GM23338 (cell line): ENCODE data around the gene ERMP1. TPM values are rescaled to one million over a fixed set of nuclear protein-coding genes. Genes with fewer than 3 reads are reported as not detected.

Experiments
- ATAC-seq: fragments of 200-7000 bp; cut with Tn5 transposase; 3 replicates; pipeline ENCODE4 v1.9.1; 2020
- DNase-seq: peaks from one replicate; pipeline ENCODE4 v3.0.0-alpha.2; 2015; ENCODE audit warnings: low spot score
- H2AFZ ChIP-seq: fragments of 200-600 bp; sonication (generic); 2 replicates; pipeline ENCODE4 v1.8.0; 2016; ENCODE audit warnings: antibody characterized with exemption, mild to moderate bottlenecking, moderate library complexity
- H3F3A ChIP-seq: fragments of 200-600 bp; sonication (generic); replicated peaks from 2 replicates; pipeline ENCODE4 v1.8.0; 2017; ENCODE audit warnings: antibody characterized with exemption, mixed run types, low read depth
- H3K27ac ChIP-seq: fragments of 200-600 bp; sonication (generic); 2 replicates; pipeline ENCODE4 v1.6.1; 2016; ENCODE audit warnings: low read depth
- H3K27me3 ChIP-seq: fragments of 200-600 bp; sonication (generic); 2 replicates; pipeline ENCODE4 v1.8.0; 2016; ENCODE audit warnings: mild to moderate bottlenecking, mixed run types, moderate library complexity; ENCODE audit not compliant: insufficient read depth
- H3K36me3 ChIP-seq: fragments of 200-600 bp; sonication (generic); 2 replicates; pipeline ENCODE4 v1.8.0; 2016; ENCODE audit warnings: mild to moderate bottlenecking; ENCODE audit not compliant: insufficient read depth
- H3K4me1 ChIP-seq: fragments of 200-600 bp; sonication (generic); 2 replicates; pipeline ENCODE4 v1.8.0; 2016; ENCODE audit warnings: mild to moderate bottlenecking, moderate library complexity; ENCODE audit not compliant: insufficient read depth
- H3K4me2 ChIP-seq: fragments of 200-600 bp; sonication (generic); 2 replicates; pipeline ENCODE4 v1.7.1; 2017; ENCODE audit warnings: mixed run types
- H3K4me3 ChIP-seq: fragments of 200-600 bp; sonication (generic); 2 replicates; pipeline ENCODE4 v1.6.1; 2016; ENCODE audit warnings: mixed run types
- H3K79me2 ChIP-seq: fragments of 200-600 bp; sonication (generic); replicated peaks from 2 replicates; pipeline ENCODE4 v1.8.0; 2017; ENCODE audit warnings: mild to moderate bottlenecking; ENCODE audit not compliant: insufficient read depth
- H3K9me2 ChIP-seq: fragments of 200-600 bp; sonication (generic); 2 replicates; pipeline ENCODE4 v1.8.0; 2017; ENCODE audit not compliant: insufficient read depth
- H4K20me1 ChIP-seq: fragments of 200-600 bp; sonication (generic); replicated peaks from 2 replicates; pipeline ENCODE4 v1.8.0; 2017; ENCODE audit warnings: mild to moderate bottlenecking; ENCODE audit not compliant: insufficient read depth
- H3K27ac Mint-ChIP-seq: 2 replicates; pipeline ENCODE4 v1.8.0; 2020; ENCODE audit warnings: inconsistent platforms, mild to moderate bottlenecking, moderate library complexity, mixed read lengths
- H3K27me3 Mint-ChIP-seq: 3 replicates; pipeline ENCODE4 v1.8.0; 2022; ENCODE audit warnings: low read depth, mild to moderate bottlenecking, moderate library complexity, mixed read lengths, inconsistent platforms; ENCODE audit not compliant: insufficient read depth, poor library complexity
- H3K36me3 Mint-ChIP-seq: 3 replicates; pipeline ENCODE4 v1.8.0; 2021; ENCODE audit warnings: low read depth, mild to moderate bottlenecking, inconsistent platforms, moderate library complexity, mixed read lengths
- H3K4me1 Mint-ChIP-seq: 3 replicates; pipeline ENCODE4 v1.8.0; 2020; ENCODE audit warnings: mild to moderate bottlenecking, inconsistent platforms, mixed read lengths
- H3K4me3 Mint-ChIP-seq: 3 replicates; pipeline ENCODE4 v1.8.0; 2021; ENCODE audit warnings: moderate library complexity, mild to moderate bottlenecking, inconsistent platforms, mixed read lengths
- H3K9me3 Mint-ChIP-seq: 3 replicates; pipeline ENCODE4 v1.8.0; 2020; ENCODE audit warnings: moderate library complexity, mild to moderate bottlenecking, inconsistent platforms, mixed read lengths
- CREB1 ChIP-seq: fragments of 250-450 bp; sonication (Bioruptor Pico); IDR thresholded peaks from 2 replicates; pipeline ENCODE4 v1.5.0; 2020; ENCODE audit warnings: low read depth, mild to moderate bottlenecking, moderate library complexity
- ETS1 ChIP-seq: IDR thresholded peaks from 2 replicates; pipeline ENCODE4 v1.6.1; 2016; ENCODE audit warnings: antibody characterized with exemption
- EZH2 ChIP-seq: fragments of 200-600 bp; sonication (generic); IDR thresholded peaks from one replicate; pipeline ENCODE4 v1.8.0; 2017; ENCODE audit warnings: antibody characterized with exemption, mild to moderate bottlenecking, low read depth; ENCODE audit not compliant: unreplicated experiment
- EZH2phosphoT487 ChIP-seq: fragments of 200-600 bp; sonication (generic); IDR thresholded peaks from one replicate; pipeline ENCODE4 v1.8.1; 2018; ENCODE audit warnings: antibody characterized with exemption; ENCODE audit not compliant: unreplicated experiment
- JUNB ChIP-seq: IDR thresholded peaks from one replicate; pipeline ENCODE4 v1.6.1; 2016; ENCODE audit warnings: antibody characterized with exemption; ENCODE audit not compliant: unreplicated experiment
- NANOG ChIP-seq: IDR thresholded peaks from 2 replicates; pipeline ENCODE4 v1.6.1; 2016; ENCODE audit warnings: antibody characterized with exemption, borderline replicate concordance
- REST ChIP-seq: IDR thresholded peaks from one replicate; pipeline ENCODE4 v1.6.1; 2018; ENCODE audit warnings: antibody characterized with exemption; ENCODE audit not compliant: unreplicated experiment
- ZNF114 ChIP-seq: fragments of 250-450 bp; sonication (Bioruptor Pico); IDR thresholded peaks from 2 replicates; pipeline ENCODE4 v1.5.0; 2020; ENCODE audit warnings: mild to moderate bottlenecking, moderate library complexity
- ZNF331 ChIP-seq: fragments of 250-450 bp; sonication (Bioruptor Pico); IDR thresholded peaks from 2 replicates; pipeline ENCODE4 v1.5.0; 2020; ENCODE audit warnings: low read depth, mild to moderate bottlenecking, moderate library complexity
- ZNF462 ChIP-seq: fragments of 250-450 bp; sonication (Bioruptor Pico); IDR thresholded peaks from 2 replicates; pipeline ENCODE4 v1.5.0; 2020; ENCODE audit warnings: mild to moderate bottlenecking, moderate library complexity
- polyA plus RNA-seq: library from polyadenylated mRNA; unstranded; fragments of >200 nt; fragmentation: Nextera tagmentation; extraction: Ambion mirVana; gene quantifications from 2 replicates; pipeline ENCODE4 v1.2.1, GENCODE V29; 2016
- total RNA-seq: library from RNA; depleted of rRNA; stranded (reverse); fragments of >200 nt; shearing (Covaris generic); gene quantifications from 2 replicates; pipeline ENCODE4 v1.2.3, GENCODE V29; 2014

Gene ERMP1
- total and polyA plus RNA-seq, 2 experiments from 2014 or later = 5.3 to 23.4 TPM

DNA sequence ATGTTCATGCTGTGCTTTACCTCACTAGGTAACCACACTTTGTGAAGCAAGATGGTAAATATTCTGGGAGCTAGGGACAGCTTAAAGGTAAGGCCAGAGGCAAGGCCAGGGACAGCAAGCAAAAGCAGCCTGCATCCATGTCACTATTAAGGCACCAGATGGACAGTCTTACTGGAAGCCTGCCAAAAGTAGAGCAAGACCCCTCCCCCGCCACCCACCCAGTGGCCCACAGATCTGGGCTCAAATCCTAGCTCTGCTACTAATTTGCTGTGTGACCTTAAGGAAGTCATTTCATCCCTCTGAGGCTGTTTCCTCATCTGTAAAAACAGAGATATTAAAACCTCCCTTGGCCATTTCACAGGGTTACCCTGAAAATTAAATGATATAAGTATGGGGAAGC, 13.2 kb upstream of the ERMP1 start:
- no peaks in the 10 kb centered on the region for H3K79me2 ChIP-seq
- ATAC-seq (no peak), DNase-seq (no peak)
- 0 out of 2 replicates have a peak, but pooled peaks cover 4% of the 10 kb centered on the region for H3K9me2 ChIP-seq
- no peaks in the 10 kb centered on the region for H3K36me3 Mint-ChIP-seq
- H4K20me1 ChIP-seq = no peaks in the 10 kb centered on the region
- peaks cover 3% of the 10 kb centered on the region for H3K27me3 Mint-ChIP-seq
- H3K4me3 ChIP-seq = no peak overlapping the region
- peaks cover 9% of the 10 kb centered on the region for H3K4me1 ChIP-seq
- H3K4me1 Mint-ChIP-seq = peaks cover 12% of the 10 kb centered on the region
- H3K9me3 Mint-ChIP-seq = peaks cover 10% of the 10 kb centered on the region
- H3K27ac ChIP-seq = no peak overlapping the region
- H3F3A ChIP-seq = no peaks in the 10 kb centered on the region
- H3K4me2 ChIP-seq = no peak overlapping the region
- TF ChIP-seq EZH2 (no peak), ZNF331 (no peak), ETS1 (no peak), ZNF114 (CRISPR knock-in tag) (no peak), CREB1 (no peak), REST (no peak)
- H3K4me3 Mint-ChIP-seq = no peak overlapping the region
- H2AFZ ChIP-seq = no peak overlapping the region
- no peaks in the 10 kb centered on the region for H3K36me3 ChIP-seq
- no peaks in the 10 kb centered on the region for H3K27me3 ChIP-seq
- H3K27ac Mint-ChIP-seq = no peak overlapping the region

DNA sequence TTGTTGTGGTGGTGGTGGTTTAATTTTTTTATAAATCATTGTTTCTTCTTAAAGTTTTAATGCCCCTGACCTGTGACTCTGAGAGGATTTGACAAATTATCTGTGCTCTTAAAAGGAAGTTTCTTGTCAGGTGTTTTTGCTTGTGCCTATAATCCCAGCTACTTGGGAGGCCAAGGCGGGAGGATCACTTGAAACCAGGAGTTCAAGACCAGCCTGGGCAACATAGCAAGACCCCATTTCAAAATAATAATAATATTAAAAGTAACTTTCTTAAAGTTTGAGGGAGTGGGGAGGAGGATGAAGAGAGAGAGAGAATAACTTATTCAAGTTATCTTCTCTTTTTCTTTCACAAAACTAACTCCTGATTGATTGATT, 12.2 kb upstream of the ERMP1 start:
- Mint-ChIP-seq H3K27ac (no peak overlapping the region), H3K27me3 (peaks cover 3% of the 10 kb centered on the region), H3K9me3 (peaks cover 10% of the 10 kb centered on the region), H3K4me1 (peaks cover 12% of the 10 kb centered on the region), H3K4me3 (no peak overlapping the region), H3K36me3 (no peaks in the 10 kb centered on the region)
- no peak for TF ChIP-seq ZNF114 (CRISPR knock-in tag)
- no peak for TF ChIP-seq ETS1
- TF ChIP-seq NANOG = no peak
- TF ChIP-seq JUNB = no peak
- no peak for TF ChIP-seq EZH2
- TF ChIP-seq EZH2phosphoT487 = no peak
- no peak for TF ChIP-seq CREB1
- TF ChIP-seq ZNF462 (CRISPR knock-in tag) = no peak
- Histone ChIP-seq H3F3A (no peaks in the 10 kb centered on the region), H4K20me1 (no peaks in the 10 kb centered on the region), H3K4me2 (no peak overlapping the region), H3K9me2 (0 out of 2 replicates have a peak, but pooled peaks cover 4% of the 10 kb centered on the region), H3K4me1 (peaks cover 9% of the 10 kb centered on the region), H3K36me3 (no peaks in the 10 kb centered on the region), H3K4me3 (no peak overlapping the region), H3K79me2 (no peaks in the 10 kb centered on the region), H3K27ac (no peak overlapping the region), H2AFZ (no peak overlapping the region), H3K27me3 (no peaks in the 10 kb centered on the region)
- no peak for DNase-seq
- no peak for ATAC-seq
